DOHH2 (cell line): ENCODE data around the gene RELN.

ENCODE experiments used
- H3F3A ChIP-seq: fragments of 200-600 bp; sonication (generic), shearing (Covaris generic); 2 replicates; pipeline ENCODE4 v1.6.0; 2016; ENCODE audit warnings: antibody characterized with exemption, mild to moderate bottlenecking; ENCODE audit not compliant: control insufficient read depth, insufficient read depth
- H3K27ac ChIP-seq: fragments of 200-600 bp; sonication (generic); 2 replicates; pipeline ENCODE4 v1.5.1; 2014; ENCODE audit warnings: low read depth, mild to moderate bottlenecking, low read length, moderate library complexity
- H3K27me3 ChIP-seq: fragments of 200-600 bp; sonication (generic); 2 replicates; pipeline ENCODE4 v1.6.1; 2014; ENCODE audit warnings: mild to moderate bottlenecking, low read length, mixed read lengths; ENCODE audit not compliant: control insufficient read depth
- H3K36me3 ChIP-seq: fragments of 200-600 bp; sonication (generic); 2 replicates; pipeline ENCODE4 v1.6.1; 2014; ENCODE audit warnings: mild to moderate bottlenecking, low read length, moderate library complexity, mixed read lengths; ENCODE audit not compliant: control insufficient read depth
- H3K4me1 ChIP-seq: fragments of 200-600 bp; sonication (generic); 2 replicates; pipeline ENCODE4 v1.6.1; 2014; ENCODE audit warnings: mild to moderate bottlenecking, low read length, mixed read lengths; ENCODE audit not compliant: control insufficient read depth
- H3K4me2 ChIP-seq: fragments of 200-600 bp; sonication (generic); 2 replicates; pipeline ENCODE4 v1.6.0; 2014; ENCODE audit warnings: mild to moderate bottlenecking, low read length, moderate library complexity
- H3K4me3 ChIP-seq: fragments of 200-600 bp; sonication (generic); 2 replicates; pipeline ENCODE4 v1.5.1; 2014; ENCODE audit warnings: mild to moderate bottlenecking, low read length, mixed read lengths
- H3K79me2 ChIP-seq: fragments of 200-600 bp; sonication (generic); 2 replicates; pipeline ENCODE4 v1.6.1; 2014; ENCODE audit warnings: mild to moderate bottlenecking, low read length, mixed read lengths; ENCODE audit not compliant: control insufficient read depth
- H3K9me2 ChIP-seq: fragments of 200-600 bp; sonication (generic); replicated peaks from 2 replicates; pipeline ENCODE4 v1.6.1; 2014; ENCODE audit warnings: mild to moderate bottlenecking, low read length, mixed read lengths; ENCODE audit not compliant: control insufficient read depth
- H3K9me3 ChIP-seq: fragments of 200-600 bp; sonication (generic); 2 replicates; pipeline ENCODE4 v1.6.1; 2014; ENCODE audit warnings: antibody characterized with exemption, low read length, mixed read lengths; ENCODE audit not compliant: control insufficient read depth, insufficient read depth
- H4K20me1 ChIP-seq: fragments of 200-600 bp; sonication (generic); 2 replicates; pipeline ENCODE4 v1.6.0; 2014; ENCODE audit warnings: low read depth, mild to moderate bottlenecking, antibody characterized with exemption, low read length, moderate library complexity; ENCODE audit not compliant: control insufficient read depth, insufficient read depth
- CTCF ChIP-seq: fragments of 200-600 bp; sonication (generic); IDR thresholded peaks from one replicate; pipeline ENCODE4 v1.5.1; 2014; ENCODE audit warnings: antibody characterized with exemption, mild to moderate bottlenecking, low read depth, low read length; ENCODE audit not compliant: poor library complexity, severe bottlenecking
- EZH2phosphoT487 ChIP-seq: fragments of 200-600 bp; sonication (generic); IDR thresholded peaks from 2 replicates; pipeline ENCODE4 v1.6.1; 2017; ENCODE audit warnings: borderline replicate concordance, mild to moderate bottlenecking, antibody characterized with exemption, low read length, moderate library complexity, mixed read lengths

The RELN gene

GRCh38 chr7:103712991-103713778, 276.3 kb downstream of the RELN start:
- no peaks in the 10 kb centered on the region for H3K9me3 ChIP-seq
- no peak overlapping the region for H3K4me3 ChIP-seq
- H3K27ac ChIP-seq, result no peak overlapping the region
- H3K36me3 ChIP-seq, result no peaks in the 10 kb centered on the region
- no peaks in the 10 kb centered on the region for H4K20me1 ChIP-seq
- H3K79me2 ChIP-seq, result no peaks in the 10 kb centered on the region
- H3F3A ChIP-seq, result no peaks in the 10 kb centered on the region
- no peaks in the 10 kb centered on the region for H3K9me2 ChIP-seq
- H3K27me3 ChIP-seq, result no peaks in the 10 kb centered on the region; the same call in 1 of the 2 replicates
- no peaks in the 10 kb centered on the region for H3K4me1 ChIP-seq
- no peak for TF ChIP-seq CTCF
- TF ChIP-seq EZH2phosphoT487, result no peak
- no peak overlapping the region for H3K4me2 ChIP-seq

- Histone ChIP-seq H3K27ac (no peak overlapping the region), H3K27me3 (no peaks in the 10 kb centered on the region; the same call in 1 of the 2 replicates), H3K79me2 (no peaks in the 10 kb centered on the region), H3K36me3 (no peaks in the 10 kb centered on the region), H3K4me2 (no peak overlapping the region), H3K4me1 (no peaks in the 10 kb centered on the region), H3F3A (no peaks in the 10 kb centered on the region), H4K20me1 (no peaks in the 10 kb centered on the region), H3K9me2 (no peaks in the 10 kb centered on the region), H3K4me3 (no peak overlapping the region), H3K9me3 (no peaks in the 10 kb centered on the region)
- no peak for TF ChIP-seq EZH2phosphoT487
- no peak for TF ChIP-seq CTCF
These were observed 278.0 kb downstream of the RELN start for GRCh38 chr7:103711413-103711812.

GRCh38 chr7:103710247-103710646, 279.2 kb downstream of the RELN start:
- Histone ChIP-seq H3K4me2 (no peak overlapping the region), H3F3A (no peaks in the 10 kb centered on the region)

More at GRCh38 chr7:103710247-103710646, 279.2 kb downstream of the RELN start:
- Histone ChIP-seq H3K27ac (no peak overlapping the region), H3K4me3 (no peak overlapping the region), H3K79me2 (no peaks in the 10 kb centered on the region), H3K9me2 (no peaks in the 10 kb centered on the region), H3K36me3 (no peaks in the 10 kb centered on the region), H3K27me3 (no peaks in the 10 kb centered on the region; the same call in 1 of the 2 replicates), H4K20me1 (no peaks in the 10 kb centered on the region), H3K9me3 (no peaks in the 10 kb centered on the region), H3K4me1 (no peaks in the 10 kb centered on the region)
- TF ChIP-seq EZH2phosphoT487, result no peak
- TF ChIP-seq CTCF, result no peak
